ENCODE measurements around the gene IFT57.
"Not testable (repeated sequence)": the region's sequence is repeated elsewhere in the genome, so short reads cannot be mapped to it uniquely, and the experiment has no call there.

The IFT57 gene

DNA sequence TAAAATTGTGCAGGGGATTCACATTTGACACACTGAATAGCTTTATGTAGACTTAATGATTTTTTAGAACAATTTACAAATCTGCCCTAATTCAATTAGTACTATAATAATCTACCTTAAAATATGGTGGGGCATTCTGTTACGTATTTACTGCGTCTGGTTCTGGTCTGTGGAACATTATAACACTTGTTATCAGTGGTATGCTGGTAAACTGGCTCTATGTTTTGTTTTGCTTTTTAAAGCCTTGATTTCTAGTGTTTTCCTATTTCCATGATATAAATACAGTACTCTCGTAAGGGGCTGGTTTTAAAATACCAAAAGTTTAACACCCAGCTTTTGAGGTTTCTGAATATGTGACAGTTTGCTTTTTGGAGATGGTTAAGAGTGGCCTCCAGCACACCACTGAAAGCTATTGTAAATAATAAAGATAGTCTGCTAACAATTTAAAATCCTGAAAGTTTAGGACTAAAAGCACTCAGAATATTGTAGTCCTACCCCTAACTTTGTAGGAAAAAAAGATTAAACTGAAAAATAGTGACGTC lies 65.8 kb downstream of the IFT57 start:
- no peak for FAIRE-seq

DNA sequence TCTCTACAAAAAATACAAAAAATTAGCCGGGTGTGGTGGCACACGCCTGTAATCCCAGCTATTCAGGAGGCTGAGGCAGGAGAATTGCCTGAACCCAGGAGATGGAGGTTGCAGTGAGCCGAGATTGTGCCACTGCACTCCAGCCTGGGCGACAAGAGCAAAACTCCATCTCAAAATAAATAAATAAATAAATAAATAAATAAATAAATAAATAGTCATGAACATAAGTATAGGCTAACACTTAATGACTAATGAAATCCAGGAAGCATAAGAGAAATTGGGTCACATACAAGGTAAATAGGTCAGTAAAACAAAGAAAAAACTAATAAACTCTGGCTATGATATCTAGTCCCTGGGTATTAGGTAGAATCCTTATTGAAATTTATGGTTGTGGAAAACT lies 66.6 kb downstream of the IFT57 start:
- not testable (repeated sequence) for FAIRE-seq

DNA sequence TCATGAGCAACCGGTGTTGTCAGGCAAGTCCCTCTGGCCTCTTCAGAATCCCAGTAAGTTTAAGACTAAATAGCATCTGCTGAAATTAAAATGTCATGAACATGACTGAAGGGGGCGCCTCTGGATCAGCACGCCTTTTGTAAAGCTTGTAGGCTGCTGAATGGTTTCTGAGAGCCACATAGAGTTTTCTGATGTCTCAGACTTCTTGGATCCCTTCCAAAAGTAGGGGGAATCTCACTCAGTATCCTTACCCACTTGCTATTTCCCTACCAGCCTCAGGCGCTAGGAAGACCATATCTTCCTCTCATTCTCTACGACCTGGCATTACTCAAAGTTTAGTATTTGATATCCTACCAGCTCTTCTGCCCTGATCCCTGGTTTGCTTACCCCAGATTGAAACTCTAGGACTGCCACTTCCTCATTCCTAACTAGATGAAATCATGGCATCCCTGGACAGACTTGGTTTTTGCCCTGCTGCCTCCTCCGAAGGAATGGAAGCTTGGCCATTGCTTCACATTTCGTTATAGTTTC lies 68.7 kb downstream of the IFT57 start:
- FAIRE-seq, result no peak

DNA sequence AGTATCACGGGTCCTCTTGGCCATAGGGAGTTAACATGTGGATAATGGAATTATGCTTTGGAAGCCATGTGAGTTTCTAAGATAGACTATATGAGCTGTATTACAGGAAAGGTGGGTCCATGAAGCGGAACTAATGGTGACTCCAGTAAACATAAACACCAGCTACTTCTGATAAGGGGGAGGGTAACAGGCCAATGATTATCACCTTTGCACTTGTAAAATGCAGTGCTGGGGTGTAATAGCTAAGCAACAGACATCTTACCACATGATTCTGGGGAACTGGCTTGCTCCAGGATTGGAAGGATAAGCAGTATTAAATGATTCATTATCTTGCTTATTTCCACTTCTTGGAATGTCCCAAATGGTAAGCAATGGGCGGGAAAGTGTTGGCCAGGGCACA lies 70.0 kb downstream of the IFT57 start:
- FAIRE-seq, result no peak

DNA sequence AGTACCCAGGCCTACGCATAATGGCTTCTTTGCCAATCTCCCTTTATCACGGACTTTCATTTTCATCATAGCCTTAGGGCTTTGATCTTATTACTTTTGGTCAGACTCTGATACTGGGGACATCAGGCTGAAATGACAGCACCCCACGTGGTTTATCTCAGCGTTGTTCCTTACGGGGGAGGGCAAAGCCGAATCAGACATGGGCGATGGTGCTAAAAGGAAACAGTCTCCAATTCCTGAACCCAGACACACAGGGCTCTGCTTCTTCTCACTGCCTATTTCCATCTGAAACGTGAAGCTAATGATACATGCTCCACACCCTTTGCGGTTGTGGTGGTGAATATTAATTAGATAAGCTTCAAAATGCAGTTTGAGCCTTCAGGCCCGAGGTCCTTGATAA lies 72.0 kb downstream of the IFT57 start:
- FAIRE-seq, result no peak

DNA sequence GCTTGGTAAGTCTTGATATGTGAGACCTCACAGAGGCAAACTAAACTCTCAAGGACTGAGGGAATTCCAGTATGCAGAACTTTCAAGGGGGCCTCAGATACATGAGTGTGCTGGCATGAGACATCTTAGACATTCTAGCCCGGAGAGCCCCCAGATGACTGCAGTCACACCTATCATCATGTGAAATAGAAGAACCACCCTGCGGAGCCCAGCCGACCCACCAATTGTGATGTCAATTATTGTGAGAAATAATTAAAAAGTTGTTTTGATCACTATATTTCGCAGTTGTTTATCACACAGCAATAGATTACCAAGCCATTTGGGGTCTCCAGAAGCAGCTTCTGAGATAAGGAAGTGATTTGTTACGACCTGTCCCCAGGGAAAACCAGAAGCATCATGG lies 76.1 kb downstream of the IFT57 start:
- FAIRE-seq, result no peak

DNA sequence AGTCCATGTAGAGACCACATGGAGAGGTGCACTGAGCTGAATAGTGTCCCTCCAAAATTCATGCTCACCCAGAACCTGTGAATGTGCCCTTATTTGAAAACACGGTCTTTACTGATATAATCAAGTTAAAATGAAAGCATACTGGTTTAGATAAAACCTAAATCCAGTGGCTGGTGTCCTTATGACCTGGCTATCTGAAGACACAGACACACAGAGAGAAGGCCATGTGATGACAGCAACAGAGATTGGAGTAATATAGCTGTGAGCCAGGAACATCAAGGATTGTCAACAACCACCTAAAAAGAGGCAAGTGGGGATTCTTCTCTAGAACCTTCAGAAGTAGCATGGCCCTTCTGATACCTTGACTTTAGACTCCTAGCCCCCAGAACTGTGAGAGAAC lies 76.6 kb downstream of the IFT57 start:
- FAIRE-seq, result no peak

DNA sequence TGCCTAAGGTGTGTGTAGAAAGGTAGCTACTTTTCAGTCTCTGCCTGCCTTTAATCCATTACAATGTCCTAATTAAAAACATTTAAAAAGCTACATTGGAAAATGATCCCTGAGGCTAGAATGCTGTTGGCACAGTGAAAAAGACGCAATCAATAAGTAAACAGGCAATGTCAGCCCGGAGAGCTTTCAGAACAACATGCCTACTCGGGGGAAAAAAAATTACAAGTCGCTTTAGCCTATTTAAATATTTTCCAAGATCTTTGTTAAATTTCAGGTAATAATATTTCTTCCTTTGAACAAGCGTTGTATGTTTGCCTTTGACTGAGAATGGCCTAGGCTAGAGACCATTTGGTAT lies 84.8 kb downstream of the IFT57 start:
- FAIRE-seq, result no peak

DNA sequence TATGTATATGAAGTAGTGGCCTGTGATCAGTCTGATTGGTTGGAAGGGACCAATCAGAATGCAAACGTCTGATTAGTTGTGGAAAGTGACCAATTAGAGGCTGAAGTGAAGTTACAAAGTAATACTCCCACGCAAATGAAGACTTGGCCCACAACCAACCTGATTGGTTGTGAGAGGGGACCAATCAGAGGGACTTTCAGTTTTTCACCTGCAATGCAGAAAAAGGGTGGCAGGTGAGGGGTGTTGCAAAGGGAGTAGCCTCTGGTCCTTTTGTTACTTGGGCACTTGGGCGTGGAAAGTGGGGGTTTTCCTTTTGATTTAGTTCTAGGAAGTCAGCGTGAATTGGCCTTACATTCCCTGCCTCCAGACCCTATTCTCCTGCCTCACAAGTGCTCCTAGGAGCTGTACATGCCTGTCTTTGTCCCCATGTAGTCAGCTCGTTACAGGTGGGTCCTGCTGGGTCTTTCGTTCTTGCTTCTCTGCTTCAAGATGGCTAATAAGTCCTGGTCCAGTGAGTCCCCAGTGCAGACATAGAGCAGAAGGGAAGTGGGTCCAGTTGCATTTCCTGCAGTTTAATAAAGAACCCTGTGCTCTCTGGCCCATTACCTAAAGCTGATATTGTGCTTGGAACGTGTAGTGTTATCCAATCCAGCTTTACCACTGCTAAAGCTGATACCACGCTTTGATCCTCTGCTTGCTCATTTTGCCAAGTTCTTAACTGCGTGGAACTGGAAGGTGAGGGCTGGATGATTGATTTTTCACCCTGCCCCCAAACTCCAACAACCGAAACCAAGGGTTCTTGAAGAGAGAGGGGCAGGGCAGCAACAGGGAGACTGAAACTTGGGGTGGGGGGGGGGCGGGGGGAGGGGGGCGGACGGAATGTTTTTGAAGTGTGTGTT lies 85.4 kb downstream of the IFT57 start:
- FAIRE-seq, result no peak

DNA sequence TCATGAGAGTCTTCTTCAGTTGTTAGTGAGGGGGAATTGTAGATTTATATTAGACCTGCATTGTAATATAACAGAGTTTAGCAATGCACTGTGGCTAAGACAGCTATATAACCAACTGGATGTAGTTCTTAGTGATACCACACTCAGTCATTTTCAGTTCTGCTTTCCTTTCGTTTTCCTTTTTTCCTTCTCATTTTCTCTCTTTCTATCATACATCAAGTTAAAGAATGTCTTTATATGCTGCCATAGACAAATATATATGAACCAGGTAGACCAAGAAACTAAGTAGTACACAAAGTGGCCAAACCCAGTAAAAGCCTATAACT lies 87.7 kb downstream of the IFT57 start:
- no peak for FAIRE-seq

DNA sequence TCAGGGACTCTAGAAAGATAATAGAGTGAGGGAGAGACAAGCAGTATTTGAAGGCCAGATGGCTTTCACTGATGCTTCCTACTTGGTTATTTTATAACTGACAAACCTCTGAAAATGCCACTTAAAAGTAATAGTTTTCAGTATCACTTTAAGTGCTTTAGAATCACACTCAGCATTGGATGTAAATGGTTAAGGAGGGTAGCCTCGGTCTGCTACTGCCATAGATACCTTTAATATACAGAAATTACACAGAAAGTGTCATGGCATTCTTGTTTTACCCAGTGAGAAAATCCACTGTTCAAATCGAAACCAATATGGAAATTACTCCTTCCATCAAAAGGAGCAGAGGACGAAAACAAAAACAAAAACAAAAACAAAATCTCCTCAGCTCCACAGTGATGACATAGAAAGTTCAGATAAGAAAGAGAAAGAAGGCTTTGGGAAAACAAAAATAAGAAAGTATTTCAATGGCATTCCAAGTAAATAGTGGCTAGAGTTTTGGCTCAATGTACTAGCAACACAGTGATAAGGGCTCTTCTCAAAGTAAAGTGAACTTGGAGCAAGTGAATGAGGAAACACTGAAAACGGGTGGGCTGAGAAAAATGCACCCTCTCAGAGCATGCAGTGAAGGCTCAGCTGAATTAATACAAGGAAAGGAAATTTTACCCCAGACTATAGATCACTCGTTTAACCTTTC lies 88.2 kb downstream of the IFT57 start:
- no peak for FAIRE-seq

DNA sequence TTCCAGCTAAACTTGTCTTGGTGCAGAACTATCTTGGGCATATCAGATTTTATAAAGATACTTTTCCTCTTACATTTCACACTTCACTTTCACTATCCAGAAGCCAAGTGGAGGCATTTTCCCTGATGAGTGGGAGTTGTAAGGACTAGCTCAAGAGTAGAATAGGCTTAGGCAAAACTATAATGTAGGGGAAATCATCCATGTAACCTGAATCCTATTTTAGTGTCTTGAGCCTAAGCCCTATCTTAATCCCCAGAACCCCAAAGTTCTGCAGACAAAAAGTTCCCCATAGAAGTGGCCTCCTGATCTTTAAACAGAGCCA lies 89.2 kb downstream of the IFT57 start:
- FAIRE-seq, result no peak

DNA sequence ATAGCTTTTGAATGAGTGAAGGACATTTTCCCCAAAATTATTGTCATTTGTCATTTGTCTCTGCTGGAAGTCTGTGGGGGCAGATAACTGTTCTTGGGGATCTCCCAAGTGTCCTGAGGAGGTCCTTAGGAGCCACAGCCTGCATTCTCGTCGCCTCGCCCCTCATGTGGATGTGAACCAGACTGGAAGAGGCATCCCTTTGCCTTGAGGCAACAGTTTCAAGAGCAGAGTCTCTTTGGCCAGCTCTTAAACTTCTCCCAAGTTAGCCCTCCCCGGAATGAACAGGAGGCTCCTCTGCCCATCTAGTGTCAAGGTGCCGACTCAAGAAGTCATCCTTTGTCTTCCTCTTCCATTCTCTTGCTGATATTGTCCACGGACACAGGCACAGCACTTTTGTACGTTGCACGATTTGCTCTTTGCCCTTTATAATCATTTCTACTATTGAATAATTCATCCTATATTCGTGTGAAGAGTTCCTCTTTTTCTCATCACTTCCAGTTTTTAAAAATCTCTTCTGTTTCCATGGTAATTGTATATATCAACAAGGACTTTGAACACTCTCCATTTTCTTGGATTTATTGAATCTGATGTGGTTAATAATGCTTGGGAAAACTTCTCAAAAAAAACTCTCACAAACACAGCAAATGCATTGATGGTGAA lies 90.6 kb downstream of the IFT57 start:
- FAIRE-seq, result no peak

DNA sequence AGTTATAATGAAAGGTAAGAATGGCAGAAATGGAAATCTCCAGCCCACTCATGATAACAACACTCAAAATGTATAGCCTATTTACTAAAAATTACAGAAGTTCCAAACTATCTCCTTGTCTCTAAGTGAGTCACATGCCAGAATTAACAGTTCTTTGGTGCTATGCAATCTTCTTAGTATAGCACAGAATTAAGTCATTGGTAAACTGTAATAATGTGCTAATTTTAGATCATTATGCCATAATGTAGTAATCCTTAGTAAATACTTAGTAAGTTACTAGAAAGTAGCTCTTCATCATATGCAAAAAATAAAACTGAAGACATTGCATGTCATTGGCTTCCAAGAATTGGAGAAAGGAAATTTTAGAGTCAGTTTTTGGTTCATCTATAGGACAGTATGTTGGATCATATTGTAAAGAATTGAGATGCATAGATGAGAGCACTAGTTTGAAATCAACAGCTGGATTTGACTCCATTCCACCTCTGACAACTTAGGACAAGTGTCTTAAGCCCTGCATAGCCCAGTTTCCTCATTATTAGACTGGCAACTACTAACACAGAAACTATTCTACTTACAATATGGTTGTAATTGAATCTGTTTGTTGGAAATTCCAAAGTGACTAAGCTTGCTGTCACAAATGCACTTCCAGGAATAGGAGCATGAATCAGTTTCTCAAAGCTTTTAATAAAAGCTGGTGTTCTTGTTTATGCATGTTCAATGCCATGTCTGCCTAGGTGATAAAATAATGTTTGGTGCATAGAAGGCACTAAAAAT lies 91.3 kb downstream of the IFT57 start:
- FAIRE-seq, result no peak

DNA sequence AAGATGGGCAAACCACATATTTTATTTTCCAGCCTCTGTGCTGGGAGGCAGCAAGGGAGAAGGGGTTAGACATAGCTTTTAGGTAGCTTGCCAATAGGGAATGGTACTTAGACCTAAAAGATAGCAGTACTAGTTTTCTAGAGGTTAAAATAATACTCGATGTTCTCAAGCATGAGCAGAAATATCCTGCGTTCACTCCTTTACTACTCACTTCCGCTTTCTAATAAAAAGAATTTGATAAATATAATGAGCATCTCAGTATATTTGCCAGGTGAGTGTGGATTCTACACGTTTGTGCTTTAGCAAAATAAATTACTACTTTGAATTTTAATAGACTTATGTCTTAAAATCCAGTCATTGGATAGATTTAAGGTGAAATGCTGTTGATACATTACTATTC lies 92.0 kb downstream of the IFT57 start:
- no peak for FAIRE-seq

DNA sequence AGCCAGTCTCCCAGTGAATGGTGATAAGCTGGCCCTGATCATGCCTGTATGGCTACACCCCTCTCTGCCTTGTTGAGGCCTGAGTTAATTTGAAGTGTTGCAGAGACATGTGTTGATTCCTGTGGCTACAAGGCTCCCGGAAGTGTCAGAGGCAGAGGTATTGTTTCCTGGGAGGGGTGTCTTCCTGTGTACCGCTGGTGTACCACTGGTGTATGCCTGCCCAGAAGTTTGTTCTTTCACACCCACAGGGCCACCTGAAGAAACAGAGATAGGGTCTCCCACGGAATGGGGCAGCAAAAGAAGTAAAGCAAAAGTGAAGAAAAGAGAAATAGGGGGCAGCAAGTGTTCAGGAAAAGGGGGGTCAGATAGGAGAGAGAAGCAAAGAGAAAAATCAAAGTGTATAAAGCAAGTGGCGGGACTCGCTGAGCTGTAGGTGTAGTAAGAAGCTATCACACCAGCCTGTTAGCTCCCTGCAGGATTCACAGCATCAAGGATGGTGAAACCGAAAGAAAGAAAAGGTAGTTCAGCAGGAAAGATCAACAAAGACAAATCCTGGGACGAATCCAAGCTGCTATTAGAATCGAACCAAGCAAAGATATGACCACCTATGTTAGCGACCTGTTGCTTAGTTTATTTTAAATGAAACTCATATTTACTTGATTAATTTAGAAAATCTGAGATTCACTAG lies 94.8 kb downstream of the IFT57 start:
- no peak for FAIRE-seq

DNA sequence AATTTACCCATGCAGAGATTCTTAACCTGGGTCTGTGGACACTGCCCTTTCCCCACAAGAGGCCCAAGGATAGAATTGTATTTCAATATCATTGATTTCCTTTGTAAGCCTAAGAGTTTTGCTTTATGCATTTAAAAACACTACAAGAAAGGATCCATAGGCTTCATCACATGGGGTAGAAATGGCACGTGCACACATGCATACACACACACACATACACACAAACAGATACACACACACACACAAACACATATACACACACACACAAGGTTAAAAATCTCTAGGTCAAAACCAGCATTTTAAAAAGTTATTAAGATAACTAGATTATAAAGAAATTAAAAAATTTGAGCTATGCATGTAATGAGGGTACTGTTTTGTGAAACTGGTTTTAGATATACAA lies 95.9 kb downstream of the IFT57 start:
- FAIRE-seq, result no peak

DNA sequence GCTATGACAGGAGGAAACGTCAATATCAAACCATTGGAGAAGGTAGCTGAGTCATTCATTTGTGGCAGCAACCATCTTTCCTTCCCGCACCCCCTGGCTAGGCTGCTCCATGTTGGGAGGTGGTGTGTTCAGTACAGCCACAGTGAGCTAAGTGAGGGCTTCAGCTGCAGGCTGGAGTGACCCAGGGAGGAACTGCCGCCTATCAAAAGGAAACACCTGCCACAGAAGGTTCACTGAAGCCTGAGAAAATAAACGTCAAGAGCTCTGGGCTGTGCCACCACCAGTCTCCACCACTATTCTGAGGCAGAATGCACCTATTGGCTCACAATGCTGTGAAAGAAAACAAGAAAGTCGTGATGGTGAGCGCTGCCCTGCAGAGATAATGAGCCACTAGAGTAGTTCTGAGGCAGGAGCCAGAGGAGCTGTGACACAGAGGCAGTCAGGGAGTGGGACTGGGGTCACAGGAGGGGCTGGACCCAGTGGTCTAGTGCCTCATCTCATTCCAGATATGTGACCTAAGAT lies 96.6 kb downstream of the IFT57 start:
- no peak for FAIRE-seq

DNA sequence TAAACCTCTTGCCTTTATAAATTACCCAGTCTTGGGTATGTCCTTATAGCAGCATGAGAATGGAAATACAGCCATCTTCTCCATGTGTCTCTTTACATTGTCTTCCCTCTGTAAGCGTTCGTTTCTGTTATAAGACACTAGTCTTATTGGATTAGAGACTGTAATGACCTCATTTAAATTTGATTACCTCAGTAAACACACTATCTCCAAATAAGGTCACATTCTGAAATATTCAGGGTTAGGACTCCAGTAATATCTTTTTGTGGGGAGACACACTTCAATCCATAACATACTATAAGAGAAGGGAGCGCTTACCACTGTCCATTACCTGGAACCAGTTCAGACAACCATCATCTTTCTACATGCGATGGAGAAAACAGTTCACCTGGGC lies 97.1 kb downstream of the IFT57 start:
- FAIRE-seq, result no peak

DNA sequence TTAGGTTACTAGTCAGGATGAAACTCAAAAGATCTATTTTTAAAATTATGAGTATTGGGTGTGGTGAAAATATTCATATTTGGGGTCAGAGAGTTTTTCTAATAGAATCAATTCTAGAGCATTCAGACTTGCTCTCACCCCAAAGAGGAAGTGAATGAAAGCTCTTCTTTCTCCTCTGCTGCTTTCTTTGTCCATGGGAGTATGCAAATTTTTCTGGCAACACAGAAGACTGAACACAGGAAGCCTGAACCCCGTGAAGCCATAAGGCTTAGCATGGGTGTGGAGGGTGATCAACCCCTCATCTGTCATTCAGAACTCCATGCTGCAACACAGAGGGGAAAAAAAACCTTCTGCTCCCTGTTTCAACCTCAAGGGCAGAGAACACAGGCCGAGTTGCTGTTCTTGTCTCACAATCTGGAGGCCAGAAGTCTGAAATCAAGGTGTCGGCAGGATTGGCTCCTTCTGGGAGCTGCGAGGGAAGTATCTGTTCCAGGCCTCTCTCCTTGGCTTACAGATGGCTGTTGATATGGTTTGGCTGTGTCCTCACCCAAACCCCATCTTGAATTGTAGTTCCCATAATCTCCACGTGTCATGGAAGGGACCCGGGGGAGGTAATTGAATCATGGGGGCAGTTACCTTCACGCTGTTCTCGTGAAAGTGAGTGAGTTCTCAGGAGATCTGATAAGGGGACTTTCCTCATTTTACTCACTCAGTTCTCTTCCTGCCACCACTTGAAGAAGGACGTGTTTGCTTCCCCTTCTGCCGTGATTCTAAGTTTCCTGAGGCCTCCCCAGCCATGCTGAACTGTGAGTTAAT lies 97.7 kb downstream of the IFT57 start:
- no peak for FAIRE-seq

DNA sequence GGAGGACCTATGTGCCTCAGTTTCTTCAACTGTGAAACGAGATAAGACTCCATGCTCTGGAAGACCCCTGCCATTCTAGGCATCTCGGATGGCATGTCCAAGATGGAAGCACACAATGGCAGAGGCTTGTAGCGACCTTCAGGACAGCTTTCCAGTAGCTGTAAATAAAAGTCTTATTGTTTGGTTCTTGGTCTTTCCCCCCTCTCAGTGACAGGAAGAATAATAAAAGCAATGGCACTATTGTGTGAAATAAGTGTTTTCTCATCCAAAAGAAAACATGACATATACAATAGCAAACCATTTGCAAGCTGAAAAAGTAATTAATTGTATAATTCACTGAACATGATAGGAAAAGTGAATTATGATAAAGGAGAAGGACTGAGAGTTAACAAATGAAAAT lies 98.9 kb downstream of the IFT57 start:
- no peak for FAIRE-seq

Data from A204.1 (cell line).